Adipocyte (in vitro differentiated cells): Measurements from ENCODE around the gene NMBR.
"Not testable (repeated sequence)": the region's sequence is repeated elsewhere in the genome, so short reads cannot be mapped to it uniquely, and the experiment has no call there.

Experiments used
- DNase-seq: peaks from one replicate; pipeline ENCODE4 v3.0.0-alpha.2; 2015; ENCODE audit warnings: low read depth
- H3K27me3 ChIP-seq: replicated peaks from 2 replicates; pipeline ENCODE4 v1.7.0; 2013; ENCODE audit warnings: mild to moderate bottlenecking, low read length, moderate library complexity; ENCODE audit not compliant: control insufficient read depth, insufficient read depth
- H3K36me3 ChIP-seq: 2 replicates; pipeline ENCODE4 v1.7.0; 2013; ENCODE audit warnings: low read length, mild to moderate bottlenecking, moderate library complexity; ENCODE audit not compliant: control insufficient read depth, insufficient read depth, severe bottlenecking
- H3K4me1 ChIP-seq: 2 replicates; pipeline ENCODE4 v1.7.0; 2013; ENCODE audit warnings: mild to moderate bottlenecking, low read length, moderate library complexity; ENCODE audit not compliant: control insufficient read depth, insufficient read depth
- H3K4me3 ChIP-seq: 2 replicates; pipeline ENCODE4 v1.7.0; 2013; ENCODE audit warnings: mild to moderate bottlenecking, low read length, moderate library complexity
- H3K9ac ChIP-seq: 2 replicates; pipeline ENCODE4 v1.7.0; 2013; ENCODE audit warnings: mild to moderate bottlenecking, low read length, moderate library complexity
- H3K9me3 ChIP-seq: 2 replicates; pipeline ENCODE4 v1.7.0; 2013; ENCODE audit warnings: mild to moderate bottlenecking, low read length, moderate library complexity; ENCODE audit not compliant: control insufficient read depth

Gene NMBR

DNA sequence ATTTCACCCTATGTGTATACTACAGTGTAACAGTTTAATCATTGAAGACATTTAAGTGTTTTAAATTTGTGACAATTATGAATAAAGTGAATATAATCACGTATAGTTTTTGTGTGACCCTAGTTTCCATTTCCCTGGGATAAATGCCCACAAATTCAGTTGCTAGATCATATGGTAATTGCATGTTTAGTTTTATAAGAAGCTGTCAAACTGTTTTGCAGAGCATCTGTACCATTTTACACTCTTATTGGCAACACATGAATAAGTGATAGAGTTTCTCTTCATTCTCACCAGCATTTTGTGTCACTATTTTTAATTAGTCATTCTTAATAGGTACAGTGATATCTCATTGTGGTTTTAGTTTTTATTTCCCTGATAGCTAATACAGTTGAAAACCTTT, 7.4 kb upstream of the NMBR start:
- DNase-seq, result no peak
- H3K9ac ChIP-seq, result no peak overlapping the region
- peaks cover 28% of the 10 kb centered on the region for H3K4me1 ChIP-seq
- no peaks in the 10 kb centered on the region for H3K9me3 ChIP-seq
- no peak overlapping the region for H3K4me3 ChIP-seq
- no peaks in the 10 kb centered on the region for H3K36me3 ChIP-seq
- no peaks in the 10 kb centered on the region for H3K27me3 ChIP-seq

DNA sequence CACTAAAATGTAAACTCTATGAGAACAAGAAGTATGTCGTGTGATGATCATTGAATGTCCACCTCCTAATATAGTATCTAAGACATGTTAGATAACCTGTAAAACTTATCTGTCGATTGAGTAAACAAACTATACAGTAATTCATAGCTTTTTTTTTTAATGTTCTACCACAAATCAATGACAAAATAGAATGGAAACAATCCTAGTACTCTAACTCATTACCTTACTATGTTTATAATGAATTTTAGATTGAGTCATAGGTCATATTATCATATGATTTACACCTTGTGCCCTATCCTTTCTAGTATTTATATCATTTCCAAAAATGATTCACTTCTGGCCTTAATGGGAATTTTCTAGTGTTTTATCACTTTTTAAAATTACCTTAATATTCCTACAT, 6.3 kb upstream of the NMBR start:
- Histone ChIP-seq H3K9me3 (no peaks in the 10 kb centered on the region), H3K27me3 (no peaks in the 10 kb centered on the region), H3K4me3 (peak overlapping the region; percentile 32), H3K36me3 (no peaks in the 10 kb centered on the region), H3K9ac (peak overlapping the region; percentile 35), H3K4me1 (peaks cover 40% of the 10 kb centered on the region)
- no peak for DNase-seq

DNA sequence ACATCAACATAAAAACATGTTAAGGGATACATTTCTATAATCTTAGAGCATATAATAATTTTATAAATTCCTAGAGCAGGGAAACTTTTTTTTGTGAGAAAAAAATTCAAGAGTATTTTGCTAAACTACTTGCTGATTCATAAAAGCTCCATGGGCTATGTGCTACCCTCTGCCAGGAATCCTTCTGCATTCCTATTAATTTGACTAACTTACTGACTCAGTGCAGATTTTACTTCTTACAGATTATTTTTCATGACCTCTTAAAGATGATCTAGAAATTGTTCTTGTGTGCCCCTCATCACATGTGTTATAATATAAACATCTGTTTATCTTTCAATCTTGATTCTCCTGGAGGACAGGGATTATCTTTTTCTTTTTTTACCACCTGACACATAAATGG, 5.8 kb upstream of the NMBR start:
- peak; percentile 76 for DNase-seq
- Histone ChIP-seq H3K36me3 (no peaks in the 10 kb centered on the region), H3K9me3 (no peaks in the 10 kb centered on the region), H3K27me3 (no peaks in the 10 kb centered on the region), H3K9ac (peak overlapping the region; percentile 35), H3K4me3 (peak overlapping the region; percentile 32), H3K4me1 (peaks cover 44% of the 10 kb centered on the region)

DNA sequence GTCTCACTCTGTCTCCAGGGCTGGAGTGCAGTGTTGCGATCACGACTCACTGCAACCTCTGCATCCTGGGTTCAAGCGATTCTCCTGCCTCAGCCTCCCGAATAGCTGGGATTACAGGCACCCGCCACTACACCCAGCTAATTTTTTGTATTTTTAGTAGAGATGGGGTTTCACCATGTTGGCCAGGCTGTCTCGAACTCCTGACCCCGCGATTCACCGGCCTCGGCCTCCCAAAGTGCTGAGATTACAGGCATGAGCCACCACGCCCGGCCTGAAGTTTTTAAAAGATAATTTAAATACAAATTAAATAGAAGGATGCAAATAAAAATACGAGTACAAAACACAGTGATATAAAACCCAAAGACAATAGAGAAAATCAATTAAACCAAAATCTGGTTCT, 5.4 kb downstream of the NMBR start:
- H3K27me3 ChIP-seq, H3K9ac ChIP-seq, H3K9me3 ChIP-seq, H3K36me3 ChIP-seq, H3K4me1 ChIP-seq, H3K4me3 ChIP-seq, DNase-seq: not testable (repeated sequence)

DNA sequence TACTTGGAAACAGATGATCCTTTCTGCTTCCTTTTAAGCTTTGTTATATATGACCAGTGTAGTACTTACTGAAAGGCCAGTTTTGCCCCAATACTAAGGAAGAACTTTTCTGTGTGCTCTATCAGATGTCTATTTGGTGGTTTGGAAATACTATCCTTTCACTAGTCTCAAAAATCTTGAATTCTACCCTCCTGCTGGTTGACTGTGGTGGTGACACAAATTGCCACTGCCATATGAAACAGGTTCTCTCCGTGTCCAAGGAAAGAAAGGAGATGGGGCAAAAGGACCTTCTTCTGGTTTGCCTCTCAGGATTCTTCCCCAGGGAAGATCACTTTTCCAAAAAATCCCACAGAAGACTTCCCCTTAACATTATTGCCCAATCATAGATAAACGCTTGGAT, 8.0 kb downstream of the NMBR start:
- DNase-seq, result no peak
- Histone ChIP-seq H3K9me3 (no peaks in the 10 kb centered on the region), H3K4me3 (no peak overlapping the region), H3K27me3 (no peaks in the 10 kb centered on the region), H3K4me1 (no peaks in the 10 kb centered on the region), H3K36me3 (no peaks in the 10 kb centered on the region), H3K9ac (no peak overlapping the region)

DNA sequence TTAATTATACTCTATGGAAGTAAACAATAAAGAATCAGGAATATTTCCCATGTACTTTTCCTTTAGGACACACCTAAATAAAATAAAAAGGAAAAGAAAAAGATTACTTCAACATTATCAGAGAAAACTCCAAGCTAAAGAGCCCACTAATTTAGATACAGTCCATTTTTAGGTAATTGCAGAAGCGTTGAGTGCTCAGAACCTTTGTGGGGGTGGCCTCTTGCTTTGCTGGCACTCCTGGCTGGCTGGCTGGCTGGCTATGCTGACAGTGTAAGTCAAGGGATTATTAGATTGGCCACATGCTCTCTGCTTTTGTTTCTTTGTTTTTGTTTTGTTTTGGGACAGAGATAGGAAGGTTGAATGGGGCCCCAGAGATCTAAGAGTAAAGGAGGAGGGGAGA, 14.3 kb downstream of the NMBR start, which contains the start of gene GJE1:
Gene GJE1, plus strand, starts transcription at position 301 of the 400 bp plus-strand sequence. CDS start 234 bp downstream, outside the sequence.
- Histone ChIP-seq H3K4me1 (no peaks in the 10 kb centered on the region), H3K9ac (no peak within 1 kb of the TSS), H3K27me3 (no peaks in the 10 kb centered on the region), H3K9me3 (peaks cover 14% of the 10 kb centered on the region), H3K36me3 (no peaks in the 10 kb centered on the region), H3K4me3 (no peak within 1 kb of the TSS)
- no peak for DNase-seq

DNA sequence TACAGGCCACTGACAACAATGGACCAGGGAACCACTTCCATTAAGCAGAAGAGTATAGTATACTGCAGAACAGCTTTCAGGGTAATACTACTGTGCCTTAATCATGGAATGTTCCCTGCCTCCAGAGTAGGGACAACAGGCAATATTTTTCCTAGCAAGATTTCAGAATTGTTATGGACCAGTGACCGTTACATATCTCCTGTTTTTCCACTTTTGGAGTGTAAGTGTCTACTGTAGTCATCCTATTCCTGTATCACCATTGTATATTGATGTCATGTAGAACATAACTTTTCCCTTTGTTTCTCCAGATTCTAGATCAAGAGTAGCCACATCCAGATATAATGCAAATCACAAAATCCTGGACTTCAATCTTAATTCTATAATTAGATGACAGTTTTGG, 16.1 kb downstream of the NMBR start:
- Histone ChIP-seq H3K4me1 (no peaks in the 10 kb centered on the region), H3K36me3 (no peaks in the 10 kb centered on the region), H3K4me3 (no peak overlapping the region), H3K9ac (no peak overlapping the region), H3K9me3 (peaks cover 14% of the 10 kb centered on the region), H3K27me3 (no peaks in the 10 kb centered on the region)
- no peak for DNase-seq

DNA sequence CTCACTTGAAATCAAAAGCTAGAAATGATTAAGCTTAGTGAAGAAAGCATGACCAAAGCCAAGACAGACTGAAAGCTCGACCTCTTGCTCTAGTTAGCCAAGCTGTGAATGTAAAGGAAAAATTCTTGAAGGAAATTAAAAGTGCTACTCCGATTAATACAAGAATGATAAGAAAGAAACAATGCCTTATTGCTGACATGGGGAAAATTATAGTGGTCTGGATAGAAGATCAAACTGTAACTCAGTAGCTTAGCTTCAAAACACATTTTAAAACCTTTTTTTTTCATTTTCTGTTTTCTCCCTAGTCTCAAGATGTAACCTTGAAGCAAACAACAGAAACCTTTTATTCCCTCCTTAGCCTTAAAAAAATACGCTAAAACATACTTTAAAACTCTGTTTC, 25.6 kb downstream of the NMBR start:
- H3K4me3 ChIP-seq, result no peak overlapping the region
- H3K27me3 ChIP-seq, result no peaks in the 10 kb centered on the region
- H3K36me3 ChIP-seq, result no peaks in the 10 kb centered on the region
- H3K4me1 ChIP-seq, result no peaks in the 10 kb centered on the region
- no peaks in the 10 kb centered on the region for H3K9me3 ChIP-seq
- H3K9ac ChIP-seq, result no peak overlapping the region
- DNase-seq, result no peak

DNA sequence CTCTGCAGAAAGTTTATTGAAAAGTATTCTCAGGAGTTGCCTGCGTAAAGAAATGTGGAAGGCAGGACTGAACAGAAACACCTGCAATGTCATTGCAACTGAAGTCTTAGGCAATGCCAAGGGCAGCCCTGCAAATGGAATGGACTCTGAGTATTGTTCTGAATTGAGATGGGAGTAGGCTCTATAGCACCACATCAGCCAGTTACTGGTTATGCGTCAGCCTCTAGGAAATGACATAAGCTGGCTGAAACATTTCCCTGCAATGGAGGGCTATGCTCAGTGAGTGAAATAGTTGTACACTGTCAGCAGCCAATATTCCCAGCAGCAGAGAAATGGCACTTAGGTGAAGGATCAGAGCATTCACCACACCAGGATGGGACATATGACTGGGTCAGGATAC, 28.0 kb downstream of the NMBR start:
- Histone ChIP-seq H3K4me3 (no peak overlapping the region), H3K36me3 (no peaks in the 10 kb centered on the region), H3K27me3 (no peaks in the 10 kb centered on the region), H3K4me1 (no peaks in the 10 kb centered on the region), H3K9ac (no peak overlapping the region), H3K9me3 (no peaks in the 10 kb centered on the region)
- DNase-seq, result no peak

DNA sequence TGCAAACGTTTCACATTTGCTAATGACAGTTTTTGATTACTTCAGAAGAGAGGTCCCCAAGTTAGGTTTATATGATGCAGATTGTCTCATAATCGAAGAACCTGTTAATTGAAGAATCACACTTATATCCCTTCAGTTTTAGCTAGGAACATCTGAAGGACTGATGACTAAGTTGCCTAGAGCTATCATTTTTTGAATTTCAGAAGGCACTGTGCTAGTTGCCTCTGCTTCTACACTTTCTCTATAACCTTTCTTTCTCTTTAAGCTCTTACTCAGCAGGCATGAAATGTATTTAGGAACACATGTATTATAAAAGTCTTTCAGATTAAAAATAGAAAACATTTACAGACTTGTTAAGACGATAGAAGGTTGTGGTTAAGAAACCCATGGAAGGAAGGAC, 28.6 kb downstream of the NMBR start:
- no peaks in the 10 kb centered on the region for H3K27me3 ChIP-seq
- no peak overlapping the region for H3K4me3 ChIP-seq
- no peaks in the 10 kb centered on the region for H3K9me3 ChIP-seq
- H3K4me1 ChIP-seq, result no peaks in the 10 kb centered on the region
- DNase-seq, result peak; percentile 8
- H3K36me3 ChIP-seq, result no peaks in the 10 kb centered on the region
- H3K9ac ChIP-seq, result no peak overlapping the region

DNA sequence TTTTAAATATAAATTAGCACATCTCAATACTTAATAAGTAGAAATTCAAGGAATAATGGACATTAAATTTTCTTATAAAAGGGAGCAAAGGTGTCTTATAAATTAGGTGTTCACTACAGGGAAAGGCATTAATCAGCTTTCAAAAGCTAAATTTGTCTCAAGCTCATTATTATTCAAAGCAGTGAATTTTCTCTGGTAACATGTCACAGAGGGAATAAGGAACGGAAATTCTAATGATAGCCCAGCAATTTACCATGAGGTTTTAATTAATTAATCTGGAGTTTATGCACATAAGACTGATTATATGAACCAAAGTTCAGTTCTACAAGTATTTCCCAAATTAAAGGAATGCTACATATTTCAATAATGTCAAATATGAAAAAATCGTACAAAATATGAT, 29.6 kb downstream of the NMBR start:
- DNase-seq, result no peak
- no peak overlapping the region for H3K9ac ChIP-seq
- no peak overlapping the region for H3K4me3 ChIP-seq
- H3K36me3 ChIP-seq, result no peaks in the 10 kb centered on the region
- H3K27me3 ChIP-seq, result no peaks in the 10 kb centered on the region
- H3K4me1 ChIP-seq, result no peaks in the 10 kb centered on the region
- H3K9me3 ChIP-seq, result no peaks in the 10 kb centered on the region

DNA sequence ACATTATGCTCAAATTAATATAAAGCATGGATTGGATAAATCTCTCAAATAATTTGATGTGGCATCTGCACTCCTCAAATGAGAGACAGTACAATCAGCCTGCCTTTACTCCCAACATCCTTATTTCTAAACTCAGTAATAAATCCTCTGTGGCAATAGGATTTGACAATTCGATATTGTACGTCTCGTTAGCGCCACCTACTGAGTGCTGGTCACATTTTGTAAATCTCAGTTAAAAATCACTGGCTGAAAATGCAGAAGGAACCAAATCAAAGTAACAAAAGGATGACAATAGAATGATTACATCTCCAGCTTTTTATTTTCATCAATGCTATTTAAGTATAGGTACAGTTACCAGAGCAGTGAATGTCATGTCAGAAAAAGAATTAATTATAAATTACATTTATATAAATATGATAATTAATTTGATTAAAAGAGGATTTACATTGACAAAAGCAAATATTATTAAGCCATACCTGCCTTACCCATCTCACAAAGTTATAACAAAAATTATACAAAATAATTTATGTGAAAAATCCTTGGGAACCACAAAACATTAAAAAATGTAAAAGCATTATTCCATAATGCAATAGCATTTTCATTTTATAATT, 34.4 kb downstream of the NMBR start:
- peak; percentile 93 for DNase-seq
- Histone ChIP-seq H3K27me3 (no peaks in the 10 kb centered on the region), H3K9me3 (no peaks in the 10 kb centered on the region), H3K9ac (no peak overlapping the region), H3K4me3 (no peak overlapping the region), H3K36me3 (no peaks in the 10 kb centered on the region), H3K4me1 (no peaks in the 10 kb centered on the region)
